H9 (cell line): ENCODE data around the gene MEA1. TPM values are rescaled to one million over a fixed set of nuclear protein-coding genes. Genes with fewer than 3 reads are reported as not detected.
A peak's percentile ranks its signal among the peaks of the same experiment; 100 is the strongest.

Source experiments
- DNase-seq: peaks from one replicate; pipeline ENCODE4 v3.0.0-alpha.2; 2017
- H2AFZ ChIP-seq: one replicate; pipeline ENCODE4 v1.6.1; 2013; ENCODE audit warnings: mild to moderate bottlenecking, low read length, control low read depth, moderate library complexity
- H2AK5ac ChIP-seq: 2 replicates; pipeline ENCODE4 v1.6.1; 2013; ENCODE audit warnings: low read length, control low read depth, mixed read lengths; ENCODE audit not compliant: insufficient read length
- H2BK120ac ChIP-seq: one replicate; pipeline ENCODE4 v1.6.1; 2013; ENCODE audit warnings: low read depth, mild to moderate bottlenecking, low read length, control low read depth, inconsistent platforms; ENCODE audit not compliant: poor library complexity, severe bottlenecking
- H2BK12ac ChIP-seq: 2 replicates; pipeline ENCODE4 v1.6.1; 2013; ENCODE audit warnings: low read length, control low read depth, mixed read lengths, low read depth; ENCODE audit not compliant: insufficient read length
- H2BK15ac ChIP-seq: 2 replicates; pipeline ENCODE4 v1.6.1; 2013; ENCODE audit warnings: low read depth, low read length, control low read depth
- H2BK20ac ChIP-seq: one replicate; pipeline ENCODE4 v1.6.1; 2013; ENCODE audit warnings: low read depth, mild to moderate bottlenecking, low read length, control low read depth, inconsistent platforms; ENCODE audit not compliant: poor library complexity, severe bottlenecking
- H2BK5ac ChIP-seq: 2 replicates; pipeline ENCODE4 v1.6.1; 2013; ENCODE audit warnings: low read length, control low read depth, mixed read lengths; ENCODE audit not compliant: insufficient read length
- H3K14ac ChIP-seq: 2 replicates; pipeline ENCODE4 v1.6.1; 2013; ENCODE audit warnings: low read length, control low read depth; ENCODE audit not compliant: insufficient read depth
- H3K18ac ChIP-seq: 2 replicates; pipeline ENCODE4 v1.6.1; 2013; ENCODE audit warnings: low read depth, mild to moderate bottlenecking, mixed read lengths, low read length, control low read depth; ENCODE audit not compliant: insufficient read length
- H3K23ac ChIP-seq: 2 replicates; pipeline ENCODE4 v1.6.1; 2013; ENCODE audit warnings: low read length, control low read depth, mixed read lengths, low read depth; ENCODE audit not compliant: insufficient read length
- H3K23me2 ChIP-seq: 2 replicates; pipeline ENCODE4 v1.6.1; 2013; ENCODE audit warnings: low read depth, mild to moderate bottlenecking, mixed read lengths, low read length, control low read depth; ENCODE audit not compliant: insufficient read length, poor library complexity, severe bottlenecking
- H3K27ac ChIP-seq: 2 replicates; pipeline ENCODE4 v1.5.1; 2013; ENCODE audit warnings: low read length, control low read depth, mixed read lengths, low read depth; ENCODE audit not compliant: insufficient read length
- H3K27me3 ChIP-seq: 2 replicates; pipeline ENCODE4 v1.6.1; 2013; ENCODE audit warnings: low read length, control low read depth, inconsistent platforms; ENCODE audit not compliant: insufficient read depth
- H3K4ac ChIP-seq: 2 replicates; pipeline ENCODE4 v1.6.1; 2013; ENCODE audit warnings: low read depth, mild to moderate bottlenecking, control low read depth, inconsistent platforms, low read length, moderate library complexity
- H3K4me1 ChIP-seq: 2 replicates; pipeline ENCODE4 v1.6.1; 2013; ENCODE audit warnings: low read length, control low read depth, inconsistent platforms; ENCODE audit not compliant: insufficient read depth
- H3K4me2 ChIP-seq: 2 replicates; pipeline ENCODE4 v1.6.1; 2013; ENCODE audit warnings: low read length, control low read depth, mixed read lengths; ENCODE audit not compliant: insufficient read length, insufficient read depth
- H3K56ac ChIP-seq: 2 replicates; pipeline ENCODE4 v1.6.1; 2013; ENCODE audit warnings: low read depth, mild to moderate bottlenecking, mixed read lengths, low read length, control low read depth; ENCODE audit not compliant: insufficient read length
- H3K79me1 ChIP-seq: 2 replicates; pipeline ENCODE4 v1.6.1; 2013; ENCODE audit warnings: low read depth, mild to moderate bottlenecking, moderate library complexity, low read length, control low read depth, inconsistent platforms; ENCODE audit not compliant: insufficient read depth, poor library complexity, severe bottlenecking
- H3K79me2 ChIP-seq: 2 replicates; pipeline ENCODE4 v1.6.1; 2013; ENCODE audit warnings: low read length, control low read depth, inconsistent platforms; ENCODE audit not compliant: insufficient read depth
- H3K9ac ChIP-seq: 2 replicates; pipeline ENCODE4 v1.6.1; 2013; ENCODE audit warnings: low read length, control low read depth, mixed read lengths; ENCODE audit not compliant: insufficient read length; ENCODE audit errors: extremely low read depth
- H3K9me3 ChIP-seq: one replicate; pipeline ENCODE4 v1.6.1; 2013; ENCODE audit warnings: low read depth, low read length, inconsistent platforms; ENCODE audit not compliant: control insufficient read depth
- H3T11ph ChIP-seq: one replicate; pipeline ENCODE4 v1.6.1; 2013; ENCODE audit warnings: mild to moderate bottlenecking, low read length, control low read depth, inconsistent platforms
- H4K20me1 ChIP-seq: one replicate; pipeline ENCODE4 v1.6.1; 2013; ENCODE audit not compliant: control insufficient read depth, insufficient read length, insufficient read depth
- H4K5ac ChIP-seq: 2 replicates; pipeline ENCODE4 v1.6.1; 2013; ENCODE audit warnings: low read depth, mild to moderate bottlenecking, mixed read lengths, low read length, control low read depth; ENCODE audit not compliant: insufficient read length
- H4K8ac ChIP-seq: replicated peaks from 2 replicates; pipeline ENCODE4 v1.6.1; 2013; ENCODE audit warnings: low read length, control low read depth, mixed read lengths, low read depth; ENCODE audit not compliant: insufficient read length
- H4K91ac ChIP-seq: 2 replicates; pipeline ENCODE4 v1.6.1; 2013; ENCODE audit warnings: low read depth, mild to moderate bottlenecking, moderate library complexity, mixed read lengths, low read length, control low read depth; ENCODE audit not compliant: insufficient read length
- H3K27ac Mint-ChIP-seq, 3 experiments: 2 replicates in 2 of 3; 3 replicates in 1 of 3; pipeline ENCODE4 v1.8.0; 2020 to 2021; ENCODE audit warnings: mixed read lengths in 3 of 3, mild to moderate bottlenecking in 1 of 3, moderate library complexity in 1 of 3
- H3K27me3 Mint-ChIP-seq: 2 replicates; pipeline ENCODE4 v1.8.0; 2021; ENCODE audit warnings: low read depth, mild to moderate bottlenecking, moderate library complexity, mixed read lengths
- H3K36me3 Mint-ChIP-seq, 3 experiments: 2 replicates in 2 of 3; 3 replicates in 1 of 3; pipeline ENCODE4 v1.8.0; 2020 to 2021; ENCODE audit warnings: low read depth in 3 of 3, mixed read lengths in 3 of 3; ENCODE audit not compliant: insufficient read depth in 1 of 3
- H3K4me1 Mint-ChIP-seq, 2 experiments: 2 replicates each; pipeline ENCODE4 v1.8.0; 2020; ENCODE audit warnings: mixed read lengths in 2 of 2
- H3K4me3 Mint-ChIP-seq, 2 experiments: 2 replicates in 1 of 2; 3 replicates in 1 of 2; pipeline ENCODE4 v1.8.0; 2020 to 2021; ENCODE audit warnings: mild to moderate bottlenecking in 2 of 2, mixed read lengths in 2 of 2, moderate library complexity in 1 of 2
- H3K9me3 Mint-ChIP-seq, 2 experiments: 2 replicates in 1 of 2; 3 replicates in 1 of 2; pipeline ENCODE4 v1.8.0; 2020; ENCODE audit warnings: mild to moderate bottlenecking in 2 of 2, mixed read lengths in 2 of 2, moderate library complexity in 1 of 2
- WGBS: extraction: QIAGEN DNeasy Blood & Tissue Kit; methylation state at CpG from one replicate; pipeline ENCODE4 v1.1.7; 2013; ENCODE audit warnings: missing lambda C conversion rate, low lambda C conversion rate, mixed read lengths; ENCODE audit not compliant: insufficient read length; ENCODE audit errors: extremely low coverage; 5-methylcytosine and 5-hydroxymethylcytosine counted together
- total RNA-seq: library from RNA; stranded (reverse); gene quantifications from 2 replicates; pipeline ENCODE4 v1.2.1, GENCODE V29; 2021
- TF ChIP-seq, protein P1 (sequence below): fragments of 200-600 bp; sonication (generic); conservative IDR thresholded peaks from 3 replicates; pipeline ENCODE4 v1.8.0; 2021; ENCODE audit warnings: antibody characterized with exemption, mild to moderate bottlenecking

MEA1 gene
- total RNA-seq, 1 experiment from 2014 or later, result 113 TPM

DNA sequence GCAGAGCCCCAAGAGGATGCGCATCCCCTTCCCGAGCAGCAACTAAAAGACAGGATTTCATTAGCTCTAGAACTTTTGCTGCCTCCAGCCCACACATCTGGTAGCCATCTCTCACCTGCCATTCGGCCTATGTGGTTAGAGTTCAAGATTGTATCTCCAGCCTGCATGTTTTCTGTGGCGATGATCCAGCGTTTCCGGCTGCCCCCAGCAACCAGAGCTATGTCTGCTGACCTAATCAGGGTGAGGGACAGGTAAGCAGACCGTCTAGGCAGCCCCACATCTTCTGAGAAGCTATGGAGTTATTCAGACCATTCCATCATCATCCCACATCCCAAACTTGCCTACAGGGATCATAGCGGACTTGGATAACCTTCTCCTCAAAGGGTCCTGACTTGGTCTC, 42.2 kb upstream of the MEA1 start:
- WGBS, result no CpG with 5 or more reads among the region's 8 CpGs
- H3K9me3 ChIP-seq, result no peaks in the 10 kb centered on the region
- no peak overlapping the region for H3K9ac ChIP-seq
- H3K79me1 ChIP-seq, result peaks cover 3% of the 10 kb centered on the region
- H3K4ac ChIP-seq, result no peak overlapping the region
- H2BK20ac ChIP-seq, result no peak overlapping the region
- Mint-ChIP-seq H3K4me1 (peaks cover 38 to 43% of the 10 kb centered on the region in 2 experiments), H3K4me3 (no peak overlapping the region), H3K9me3 (peaks cover 0 to 3% of the 10 kb centered on the region in 2 experiments; a peak in 1 of 5 replicates), H3K36me3 (peaks cover 18 to 38% (median 36%) of the 10 kb centered on the region in 3 experiments), H3K27me3 (no peaks in the 10 kb centered on the region; the same call in 1 of the 2 replicates), H3K27ac (peak overlapping the region; percentile 21 to 73 (median 41); a peak in 2 of 7 replicates)
- no peak overlapping the region for H4K5ac ChIP-seq
- H4K8ac ChIP-seq, result no peak overlapping the region
- no peak overlapping the region for H2AFZ ChIP-seq
- H3K56ac ChIP-seq, result no peak overlapping the region
- H2AK5ac ChIP-seq, result no peak overlapping the region
- H2BK5ac ChIP-seq, result no peak overlapping the region
- H4K91ac ChIP-seq, result no peak overlapping the region
- no peak overlapping the region for H3T11ph ChIP-seq
- no peak overlapping the region for H2BK120ac ChIP-seq
- no peak overlapping the region for H2BK12ac ChIP-seq
- peaks cover 7% of the 10 kb centered on the region for H3K23me2 ChIP-seq
- no peak overlapping the region for H3K23ac ChIP-seq
- H3K18ac ChIP-seq, result no peak overlapping the region
- TF ChIP-seq, protein P1, sequence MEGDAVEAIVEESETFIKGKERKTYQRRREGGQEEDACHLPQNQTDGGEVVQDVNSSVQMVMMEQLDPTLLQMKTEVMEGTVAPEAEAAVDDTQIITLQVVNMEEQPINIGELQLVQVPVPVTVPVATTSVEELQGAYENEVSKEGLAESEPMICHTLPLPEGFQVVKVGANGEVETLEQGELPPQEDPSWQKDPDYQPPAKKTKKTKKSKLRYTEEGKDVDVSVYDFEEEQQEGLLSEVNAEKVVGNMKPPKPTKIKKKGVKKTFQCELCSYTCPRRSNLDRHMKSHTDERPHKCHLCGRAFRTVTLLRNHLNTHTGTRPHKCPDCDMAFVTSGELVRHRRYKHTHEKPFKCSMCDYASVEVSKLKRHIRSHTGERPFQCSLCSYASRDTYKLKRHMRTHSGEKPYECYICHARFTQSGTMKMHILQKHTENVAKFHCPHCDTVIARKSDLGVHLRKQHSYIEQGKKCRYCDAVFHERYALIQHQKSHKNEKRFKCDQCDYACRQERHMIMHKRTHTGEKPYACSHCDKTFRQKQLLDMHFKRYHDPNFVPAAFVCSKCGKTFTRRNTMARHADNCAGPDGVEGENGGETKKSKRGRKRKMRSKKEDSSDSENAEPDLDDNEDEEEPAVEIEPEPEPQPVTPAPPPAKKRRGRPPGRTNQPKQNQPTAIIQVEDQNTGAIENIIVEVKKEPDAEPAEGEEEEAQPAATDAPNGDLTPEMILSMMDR, result no peak
- no peaks in the 10 kb centered on the region for H3K27me3 ChIP-seq
- H4K20me1 ChIP-seq, result no peaks in the 10 kb centered on the region
- no peak overlapping the region for H2BK15ac ChIP-seq
- 0 out of 2 replicates have a peak, but pooled peaks cover 4% of the 10 kb centered on the region for H3K4me1 ChIP-seq
- no peak overlapping the region for H3K27ac ChIP-seq
- H3K14ac ChIP-seq, result no peak overlapping the region
- H3K4me2 ChIP-seq, result no peak overlapping the region
- H3K79me2 ChIP-seq, result peaks cover 10% of the 10 kb centered on the region; the same call in 1 of the 2 replicates
- DNase-seq, result no peak
